GM23248 (cell line): ENCODE results near the gene ANKRD18B.
"Not testable (repeated sequence)": the region's sequence is repeated elsewhere in the genome, so short reads cannot be mapped to it uniquely, and the experiment has no call there.

Experiments
- EZH2 ChIP-seq: fragments of 200-600 bp; sonication (generic); IDR thresholded peaks from 2 replicates; pipeline ENCODE4 v1.6.1; 2018; ENCODE audit warnings: antibody characterized with exemption, mild to moderate bottlenecking; ENCODE audit not compliant: insufficient read depth, poor library complexity, severe bottlenecking
- EZH2phosphoT487 ChIP-seq: fragments of 200-600 bp; sonication (generic); IDR thresholded peaks from 2 replicates; pipeline ENCODE4 v1.6.1; 2018; ENCODE audit warnings: antibody characterized with exemption, moderate library complexity, mild to moderate bottlenecking, low read depth; ENCODE audit not compliant: insufficient read depth

- TF ChIP-seq EZH2, EZH2phosphoT487: not testable (repeated sequence)
Observed at GRCh38 chr9:33517934-33518577, 6.0 kb upstream of the ANKRD18B start.
